Smooth muscle cell (in vitro differentiated cells): Measurements from ENCODE around the gene TPPP2. TPM values are rescaled to one million over a fixed set of nuclear protein-coding genes. Genes with fewer than 3 reads are reported as not detected.

Source experiments
- DNase-seq: peaks from one replicate; lab custom pipeline; 2025; ENCODE audit not compliant: unreplicated experiment; lab: John Stamatoyannopoulos, UW
- H2AFZ ChIP-seq: fragments of 200-600 bp; sonication (generic); 2 replicates; pipeline ENCODE4 v1.6.0; 2016; ENCODE audit warnings: antibody characterized with exemption, low read depth, mild to moderate bottlenecking
- H3F3A ChIP-seq: fragments of 200-600 bp; sonication (generic); 2 replicates; pipeline ENCODE4 v1.6.0; 2017; ENCODE audit warnings: antibody characterized with exemption, low read depth
- H3K27ac ChIP-seq: fragments of 200-600 bp; sonication (generic); 2 replicates; pipeline ENCODE4 v1.5.1; 2016; ENCODE audit warnings: low read depth, mild to moderate bottlenecking
- H3K27me3 ChIP-seq: fragments of 200-600 bp; sonication (generic); 2 replicates; pipeline ENCODE4 v1.6.1; 2016; ENCODE audit warnings: low read depth, mild to moderate bottlenecking
- H3K36me3 ChIP-seq: fragments of 200-600 bp; sonication (generic); 2 replicates; pipeline ENCODE4 v1.5.1; 2016; ENCODE audit warnings: low read depth
- H3K4me1 ChIP-seq: fragments of 200-600 bp; sonication (generic); 2 replicates; pipeline ENCODE4 v1.5.1; 2016; ENCODE audit warnings: low read depth
- H3K4me2 ChIP-seq: fragments of 200-600 bp; sonication (generic); 2 replicates; pipeline ENCODE4 v1.6.0; 2016; ENCODE audit warnings: mild to moderate bottlenecking
- H3K4me3 ChIP-seq: fragments of 200-600 bp; sonication (generic); 2 replicates; pipeline ENCODE4 v1.5.1; 2016; ENCODE audit warnings: mild to moderate bottlenecking
- H3K79me2 ChIP-seq: fragments of 200-600 bp; sonication (generic); 2 replicates; pipeline ENCODE4 v1.6.0; 2016; ENCODE audit warnings: low read depth, mild to moderate bottlenecking
- H3K9ac ChIP-seq: fragments of 200-600 bp; sonication (generic); 2 replicates; pipeline ENCODE4 v1.6.0; 2016; ENCODE audit warnings: low read depth
- H3K9me3 ChIP-seq: fragments of 200-600 bp; sonication (generic); replicated peaks from 2 replicates; pipeline ENCODE4 v1.5.1; 2016; ENCODE audit warnings: low read depth
- H4K20me1 ChIP-seq: fragments of 200-600 bp; sonication (generic); 2 replicates; pipeline ENCODE4 v1.6.0; 2016; ENCODE audit warnings: low read depth
- WGBS: methylation state at CpG from one replicate; pipeline ENCODE4 v1.1.7; 2016; ENCODE audit warnings: low lambda C conversion rate; 5-methylcytosine and 5-hydroxymethylcytosine counted together
- polyA plus RNA-seq: library from polyadenylated mRNA; unstranded; fragments of >200 nt; fragmentation: Nextera tagmentation; extraction: Ambion mirVana; gene quantifications from 2 replicates; pipeline ENCODE4 v1.2.1, GENCODE V29; 2016
- total RNA-seq: library from RNA; depleted of rRNA; stranded (reverse); fragments of >200 nt; gene quantifications from 2 replicates; pipeline ENCODE4 v1.2.3, GENCODE V29; 2014
- TF ChIP-seq, protein P1 (sequence below): fragments of 200-600 bp; sonication (generic); IDR thresholded peaks from 2 replicates; pipeline ENCODE4 v1.5.1; 2017; ENCODE audit warnings: borderline replicate concordance, mild to moderate bottlenecking, antibody characterized with exemption; ENCODE audit not compliant: insufficient read depth, poor library complexity, severe bottlenecking

Gene TPPP2
- total and polyA plus RNA-seq, 2 experiments from 2014 or later, result 0.70 TPM; not detected in 1

- no peaks in the 10 kb centered on the region for H3K9me3 ChIP-seq
- peaks cover 3% of the 10 kb centered on the region for H4K20me1 ChIP-seq
- H3K27ac ChIP-seq, result no peak overlapping the region
- H3K4me1 ChIP-seq, result no peaks in the 10 kb centered on the region
- TF ChIP-seq, protein P1, sequence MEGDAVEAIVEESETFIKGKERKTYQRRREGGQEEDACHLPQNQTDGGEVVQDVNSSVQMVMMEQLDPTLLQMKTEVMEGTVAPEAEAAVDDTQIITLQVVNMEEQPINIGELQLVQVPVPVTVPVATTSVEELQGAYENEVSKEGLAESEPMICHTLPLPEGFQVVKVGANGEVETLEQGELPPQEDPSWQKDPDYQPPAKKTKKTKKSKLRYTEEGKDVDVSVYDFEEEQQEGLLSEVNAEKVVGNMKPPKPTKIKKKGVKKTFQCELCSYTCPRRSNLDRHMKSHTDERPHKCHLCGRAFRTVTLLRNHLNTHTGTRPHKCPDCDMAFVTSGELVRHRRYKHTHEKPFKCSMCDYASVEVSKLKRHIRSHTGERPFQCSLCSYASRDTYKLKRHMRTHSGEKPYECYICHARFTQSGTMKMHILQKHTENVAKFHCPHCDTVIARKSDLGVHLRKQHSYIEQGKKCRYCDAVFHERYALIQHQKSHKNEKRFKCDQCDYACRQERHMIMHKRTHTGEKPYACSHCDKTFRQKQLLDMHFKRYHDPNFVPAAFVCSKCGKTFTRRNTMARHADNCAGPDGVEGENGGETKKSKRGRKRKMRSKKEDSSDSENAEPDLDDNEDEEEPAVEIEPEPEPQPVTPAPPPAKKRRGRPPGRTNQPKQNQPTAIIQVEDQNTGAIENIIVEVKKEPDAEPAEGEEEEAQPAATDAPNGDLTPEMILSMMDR, result no peak
- no peak overlapping the region for H3K9ac ChIP-seq
- H3K4me2 ChIP-seq, result no peak overlapping the region
- H3F3A ChIP-seq, result peaks cover 8% of the 10 kb centered on the region
- 100% methylated on average over 3 of the region's 3 CpGs for whole genome bisulfite sequencing
- H3K36me3 ChIP-seq, result no peaks in the 10 kb centered on the region
- H3K79me2 ChIP-seq, result no peaks in the 10 kb centered on the region
- no peaks in the 10 kb centered on the region for H3K27me3 ChIP-seq
- H2AFZ ChIP-seq, result no peak overlapping the region
- H3K4me3 ChIP-seq, result no peak overlapping the region
- no peak for DNase-seq
These were observed 11.2 kb upstream of the TPPP2 start for GRCh38 chr14:21018781-21019180.

GRCh38 chr14:21019366-21019765 lies 10.7 kb upstream of the TPPP2 start:
- Histone ChIP-seq H3K9ac (no peak overlapping the region), H2AFZ (no peak overlapping the region), H3F3A (peaks cover 10% of the 10 kb centered on the region), H3K36me3 (no peaks in the 10 kb centered on the region), H4K20me1 (peaks cover 3% of the 10 kb centered on the region), H3K4me3 (no peak overlapping the region), H3K27me3 (no peaks in the 10 kb centered on the region), H3K79me2 (no peaks in the 10 kb centered on the region), H3K4me1 (peaks cover 5% of the 10 kb centered on the region), H3K4me2 (no peak overlapping the region), H3K9me3 (no peaks in the 10 kb centered on the region), H3K27ac (no peak overlapping the region)
- TF ChIP-seq, protein P1, result no peak
- no peak for DNase-seq
- 73% methylated on average over 1 of the region's 1 CpG for WGBS

DNA sequence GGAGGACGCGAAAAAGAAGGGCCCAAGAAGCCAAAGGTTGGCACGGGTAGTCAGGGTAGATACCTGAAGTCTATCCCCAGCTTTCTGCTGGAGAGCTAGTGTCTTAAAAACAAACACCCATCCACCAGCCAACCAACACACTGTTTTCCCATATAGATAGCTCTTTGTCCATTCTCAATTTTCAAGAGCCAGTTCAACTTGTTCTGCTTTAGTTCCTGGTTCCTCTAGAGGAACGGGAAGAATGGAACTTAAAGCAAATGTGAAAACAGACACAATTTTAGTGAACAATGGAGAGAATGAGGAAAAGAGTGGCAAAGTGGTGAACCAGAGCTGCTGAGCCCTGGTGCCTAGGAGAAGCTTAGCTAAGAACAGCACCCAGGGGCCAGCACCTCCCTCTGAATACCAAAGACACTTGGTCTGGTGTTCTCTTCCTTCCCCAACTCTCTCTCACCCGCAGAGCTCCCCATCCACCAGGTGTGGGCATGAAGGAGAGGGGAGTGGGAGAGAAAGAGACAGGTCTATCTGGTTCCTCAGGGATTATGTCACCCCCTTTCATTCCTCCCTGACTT lies 9.0 kb upstream of the TPPP2 start:
- TF ChIP-seq, protein P1, result no peak
- Histone ChIP-seq H3F3A (peaks cover 8% of the 10 kb centered on the region), H3K79me2 (no peaks in the 10 kb centered on the region), H3K4me2 (no peak overlapping the region), H3K4me3 (no peak overlapping the region), H3K27me3 (no peaks in the 10 kb centered on the region), H3K4me1 (peaks cover 10% of the 10 kb centered on the region), H2AFZ (no peak overlapping the region), H3K36me3 (no peaks in the 10 kb centered on the region), H3K9ac (no peak overlapping the region), H3K27ac (no peak overlapping the region), H3K9me3 (no peaks in the 10 kb centered on the region), H4K20me1 (peaks cover 3% of the 10 kb centered on the region)
- WGBS, result 87% methylated on average over 5 of the region's 5 CpGs
- DNase-seq, result no peak

GRCh38 chr14:21022686-21023085 lies 7.3 kb upstream of the TPPP2 start:
- Histone ChIP-seq H3K27ac (no peak overlapping the region), H4K20me1 (no peaks in the 10 kb centered on the region), H3K9me3 (no peaks in the 10 kb centered on the region), H3K27me3 (no peaks in the 10 kb centered on the region), H3K79me2 (no peaks in the 10 kb centered on the region), H2AFZ (no peak overlapping the region), H3K9ac (no peak overlapping the region), H3K4me3 (no peak overlapping the region), H3K4me2 (no peak overlapping the region), H3K36me3 (no peaks in the 10 kb centered on the region), H3K4me1 (peaks cover 10% of the 10 kb centered on the region), H3F3A (peaks cover 18% of the 10 kb centered on the region)
- no peak for DNase-seq
- WGBS, result 84% methylated on average over 5 of the region's 5 CpGs
- TF ChIP-seq, protein P1, result no peak
